Type B pancreatic cell (in vitro differentiated cells): ENCODE measurements around the gene ANKRD2. TPM values are rescaled to one million over a fixed set of nuclear protein-coding genes. Genes with fewer than 3 reads are reported as not detected.
"Not testable (repeated sequence)": the region's sequence is repeated elsewhere in the genome, so short reads cannot be mapped to it uniquely, and the experiment has no call there.

Source experiments
- DNase-seq: peaks from one replicate; pipeline ENCODE4 v3.0.0; 2021; ENCODE audit warnings: mixed read lengths; ENCODE audit not compliant: unreplicated experiment; ENCODE audit errors: extremely low spot score
- H3K27ac Mint-ChIP-seq: 2 replicates; pipeline ENCODE4 v1.8.0; 2021; ENCODE audit warnings: mild to moderate bottlenecking, mixed read lengths
- H3K27me3 Mint-ChIP-seq: 2 replicates; pipeline ENCODE4 v1.8.0; 2021; ENCODE audit warnings: mixed read lengths
- H3K36me3 Mint-ChIP-seq: 2 replicates; pipeline ENCODE4 v1.8.0; 2021; ENCODE audit warnings: mixed read lengths
- H3K4me1 Mint-ChIP-seq: one replicate; pipeline ENCODE4 v1.8.0; 2021; ENCODE audit warnings: mixed read lengths; ENCODE audit not compliant: unreplicated experiment
- H3K4me3 Mint-ChIP-seq: 2 replicates; pipeline ENCODE4 v1.8.0; 2021; ENCODE audit warnings: mild to moderate bottlenecking, mixed read lengths
- H3K9me3 Mint-ChIP-seq: 2 replicates; pipeline ENCODE4 v1.8.0; 2021; ENCODE audit warnings: mixed read lengths
- CTCF ChIP-seq: fragments of 200-600 bp; sonication (generic); conservative IDR thresholded peaks from 2 replicates; pipeline ENCODE4 v1.5.0; 2021; ENCODE audit warnings: antibody characterized with exemption, mild to moderate bottlenecking
- total RNA-seq: library from RNA; stranded (reverse); gene quantifications from 2 replicates; pipeline ENCODE4 v1.2.1, GENCODE V29; 2021; ENCODE audit warnings: low replicate concordance

ANKRD2 gene
- total RNA-seq, 1 donor from 2014 or later, result not detected

GRCh38 chr10:97549587-97550322, 22.8 kb upstream of the ANKRD2 start:
- Mint-ChIP-seq H3K27me3 (no peaks in the 10 kb centered on the region), H3K9me3 (no peaks in the 10 kb centered on the region), H3K4me1 (peaks cover 44% of the 10 kb centered on the region), H3K36me3 (no peaks in the 10 kb centered on the region), H3K27ac (peak overlapping the region; percentile 82), H3K4me3 (peak overlapping the region; percentile 17)
- no peak for TF ChIP-seq CTCF
- DNase-seq, result no peak

- Mint-ChIP-seq H3K27ac (peak overlapping the region; percentile 82), H3K4me3 (peak overlapping the region; percentile 17), H3K9me3 (no peaks in the 10 kb centered on the region), H3K36me3 (no peaks in the 10 kb centered on the region), H3K4me1 (peaks cover 44% of the 10 kb centered on the region), H3K27me3 (no peaks in the 10 kb centered on the region)
- TF ChIP-seq CTCF, result no peak
- DNase-seq, result no peak
These were observed 22.0 kb upstream of the ANKRD2 start for GRCh38 chr10:97550336-97551149.

- H3K4me1 Mint-ChIP-seq, result peaks cover 44% of the 10 kb centered on the region
- DNase-seq, result no peak
- H3K27ac Mint-ChIP-seq, result peak overlapping the region; percentile 82
- H3K9me3 Mint-ChIP-seq, result no peaks in the 10 kb centered on the region
- H3K27me3 Mint-ChIP-seq, result no peaks in the 10 kb centered on the region
- H3K4me3 Mint-ChIP-seq, result peak overlapping the region; percentile 57
- TF ChIP-seq CTCF, result no peak
- H3K36me3 Mint-ChIP-seq, result no peaks in the 10 kb centered on the region
These were observed 21.3 kb upstream of the ANKRD2 start for GRCh38 chr10:97551271-97551670.

- H3K27ac Mint-ChIP-seq, result peak overlapping the region; percentile 72
- peak; percentile 86 for TF ChIP-seq CTCF
- H3K9me3 Mint-ChIP-seq, result no peaks in the 10 kb centered on the region
- H3K36me3 Mint-ChIP-seq, result no peaks in the 10 kb centered on the region
- no peak for DNase-seq
- H3K4me3 Mint-ChIP-seq, result peak overlapping the region; percentile 62
- H3K27me3 Mint-ChIP-seq, result no peaks in the 10 kb centered on the region
- peaks cover 27% of the 10 kb centered on the region for H3K4me1 Mint-ChIP-seq
These were observed 19.0 kb upstream of the ANKRD2 start for GRCh38 chr10:97553575-97554031.

GRCh38 chr10:97554336-97554735, 18.2 kb upstream of the ANKRD2 start:
- DNase-seq, H3K27ac Mint-ChIP-seq, H3K4me3 Mint-ChIP-seq, H3K27me3 Mint-ChIP-seq, H3K9me3 Mint-ChIP-seq, H3K36me3 Mint-ChIP-seq: not testable (repeated sequence)
- H3K4me1 Mint-ChIP-seq, result peaks cover 23% of the 10 kb centered on the region

GRCh38 chr10:97555541-97555940, 17.0 kb upstream of the ANKRD2 start:
- peaks cover 11% of the 10 kb centered on the region for H3K4me1 Mint-ChIP-seq
- H3K27ac Mint-ChIP-seq, DNase-seq, H3K9me3 Mint-ChIP-seq, H3K36me3 Mint-ChIP-seq, H3K4me3 Mint-ChIP-seq, H3K27me3 Mint-ChIP-seq: not testable (repeated sequence)

- not testable (repeated sequence) for DNase-seq, H3K27me3 Mint-ChIP-seq, H3K27ac Mint-ChIP-seq, H3K36me3 Mint-ChIP-seq, H3K4me1 Mint-ChIP-seq, H3K4me3 Mint-ChIP-seq
- H3K9me3 Mint-ChIP-seq, result peaks cover 14% of the 10 kb centered on the region
These were observed 11.7 kb upstream of the ANKRD2 start for GRCh38 chr10:97560731-97561381.

- H3K27me3 Mint-ChIP-seq, H3K27ac Mint-ChIP-seq, DNase-seq, H3K36me3 Mint-ChIP-seq, H3K4me1 Mint-ChIP-seq, H3K4me3 Mint-ChIP-seq: not testable (repeated sequence)
- peaks cover 14% of the 10 kb centered on the region for H3K9me3 Mint-ChIP-seq
These were observed 11.0 kb upstream of the ANKRD2 start for GRCh38 chr10:97561386-97562077.

GRCh38 chr10:97562329-97562728, 10.2 kb upstream of the ANKRD2 start:
- not testable (repeated sequence) for H3K27me3 Mint-ChIP-seq, H3K4me3 Mint-ChIP-seq, H3K36me3 Mint-ChIP-seq, H3K4me1 Mint-ChIP-seq, DNase-seq
- peak overlapping the region; percentile 28 for H3K27ac Mint-ChIP-seq
- peaks cover 14% of the 10 kb centered on the region for H3K9me3 Mint-ChIP-seq
